AG09319 (cell line): ENCODE results near the gene ZDHHC21.

Source experiments
- DNase-seq: peaks from one replicate; pipeline ENCODE4 v3.0.0-alpha.2; 2010; ENCODE audit warnings: low read depth; ENCODE audit errors: extremely low read depth
- CTCF ChIP-seq: IDR thresholded peaks from 2 replicates; pipeline ENCODE4 v1.5.1; 2011; ENCODE audit warnings: low read depth, mild to moderate bottlenecking, inconsistent platforms, low read length, moderate library complexity

Gene ZDHHC21

GRCh38 chr9:14574173-14574572 is 119.1 kb downstream of the ZDHHC21 start:
- no peak for TF ChIP-seq CTCF
- DNase-seq: no peak

DNA sequence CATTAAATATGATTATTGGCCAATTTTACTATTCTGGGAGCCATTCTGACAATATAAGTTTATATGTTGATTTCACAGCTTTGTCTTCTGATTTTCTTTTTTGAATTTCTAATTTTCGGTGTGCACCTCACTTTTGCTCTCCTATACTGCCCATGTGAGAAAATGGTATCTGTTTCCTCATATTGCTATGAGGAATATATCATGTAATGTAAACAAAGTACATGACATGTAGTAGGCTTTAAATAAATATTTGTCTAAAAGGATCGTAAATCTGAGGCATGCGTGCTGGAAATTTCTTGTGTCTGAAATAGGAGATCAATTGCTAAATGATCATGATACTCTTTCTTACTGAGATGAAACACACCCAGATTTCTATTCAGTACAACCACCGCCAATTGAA is 119.9 kb downstream of the ZDHHC21 start:
- no peak for TF ChIP-seq CTCF
- DNase-seq: no peak

- TF ChIP-seq CTCF: no peak
- no peak for DNase-seq
Observed at GRCh38 chr9:14565352-14566016, 127.7 kb downstream of the ZDHHC21 start.

DNA sequence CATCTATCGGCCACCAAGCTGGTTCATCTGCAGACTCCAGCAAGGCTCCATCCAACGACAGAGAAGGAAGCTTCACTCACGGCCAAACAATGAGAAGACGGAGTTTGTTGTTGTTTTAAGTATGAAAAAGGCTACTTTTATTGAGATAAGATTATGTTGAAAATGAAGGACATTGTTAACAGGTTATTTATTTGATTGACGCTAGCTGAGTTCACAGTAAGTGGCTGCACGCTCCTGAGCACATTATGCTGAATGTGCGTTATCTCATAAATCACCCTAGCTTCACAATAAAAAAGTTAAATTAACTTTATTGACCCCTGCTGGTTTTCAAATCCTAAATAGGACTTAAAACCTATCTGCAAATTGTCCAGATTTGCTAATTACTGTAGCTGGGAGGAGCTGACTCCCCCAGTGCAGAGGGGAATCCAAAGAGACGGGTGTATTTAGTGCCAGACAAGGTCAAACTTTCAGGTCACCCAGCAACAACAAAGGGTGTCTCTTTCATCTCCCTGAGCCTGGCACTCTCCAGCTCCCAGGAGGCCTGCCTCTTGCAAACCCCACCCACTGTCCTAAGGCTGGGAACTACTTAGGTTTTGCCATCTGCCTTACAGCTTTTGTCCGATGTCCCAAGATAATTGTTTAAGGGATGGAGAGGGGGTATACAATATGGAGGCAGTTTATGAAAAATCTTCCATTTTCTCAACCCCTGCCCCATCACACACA is 129.2 kb downstream of the ZDHHC21 start:
- no peak for DNase-seq
- no peak for TF ChIP-seq CTCF

DNA sequence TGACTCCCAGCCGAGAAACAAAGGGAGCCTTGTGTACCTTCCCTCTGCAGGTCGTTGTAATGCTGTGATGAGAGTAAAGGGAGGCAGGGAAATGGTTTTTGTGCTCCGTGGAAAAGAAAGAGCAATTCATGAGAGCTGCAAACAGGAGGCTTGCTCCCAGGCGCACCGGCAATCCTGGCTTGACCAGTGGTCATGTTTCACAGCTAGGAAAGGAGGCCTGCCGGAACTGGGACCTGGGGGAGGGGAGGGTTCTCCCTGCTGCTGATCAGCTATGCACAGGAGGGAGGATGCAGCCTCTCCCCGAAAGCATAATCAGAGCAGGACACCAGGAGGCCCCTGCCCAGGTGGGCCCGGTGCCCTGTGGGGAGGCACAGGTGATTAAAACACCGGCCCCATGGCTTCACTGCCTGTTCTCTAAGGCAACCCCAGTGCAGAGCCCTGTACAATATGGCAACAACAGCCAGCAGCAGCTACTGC is 131.3 kb downstream of the ZDHHC21 start:
- no peak for DNase-seq
- TF ChIP-seq CTCF: no peak
